Brain microvascular endothelial cell (primary cell): ENCODE data around the gene PTPRD.

ENCODE experiments used
- DNase-seq: peaks from one replicate; pipeline ENCODE4 v3.0.0-alpha.2; 2020
- H3K27ac ChIP-seq: fragments of 250-450 bp; sonication (Bioruptor Pico); 2 replicates; pipeline ENCODE4 v1.5.1; 2020; ENCODE audit warnings: mild to moderate bottlenecking, moderate library complexity
- H3K27me3 ChIP-seq: fragments of 250-450 bp; sonication (Bioruptor Pico); replicated peaks from 2 replicates; pipeline ENCODE4 v1.5.1; 2020; ENCODE audit warnings: mild to moderate bottlenecking
- H3K36me3 ChIP-seq: fragments of 250-450 bp; sonication (Bioruptor Pico); replicated peaks from 2 replicates; pipeline ENCODE4 v1.5.1; 2020; ENCODE audit warnings: mild to moderate bottlenecking
- H3K4me3 ChIP-seq: 2 replicates; pipeline ENCODE4 v1.5.1; 2011; ENCODE audit warnings: low read depth, mild to moderate bottlenecking, control low read depth, low read length, moderate library complexity
- CTCF ChIP-seq: IDR thresholded peaks from 2 replicates; pipeline ENCODE4 v1.5.1; 2011; ENCODE audit warnings: low read depth, mild to moderate bottlenecking, moderate library complexity, low read length, control low read depth, inconsistent platforms; ENCODE audit errors: missing control alignments
- in situ Hi-C: cut with HindIII; loops from 2 replicates; pipeline ENCODE4 v1.10.0; 2017; ENCODE audit warnings: low sequenced_read_pairs, low pct_ligation_motif_present

PTPRD gene

DNA sequence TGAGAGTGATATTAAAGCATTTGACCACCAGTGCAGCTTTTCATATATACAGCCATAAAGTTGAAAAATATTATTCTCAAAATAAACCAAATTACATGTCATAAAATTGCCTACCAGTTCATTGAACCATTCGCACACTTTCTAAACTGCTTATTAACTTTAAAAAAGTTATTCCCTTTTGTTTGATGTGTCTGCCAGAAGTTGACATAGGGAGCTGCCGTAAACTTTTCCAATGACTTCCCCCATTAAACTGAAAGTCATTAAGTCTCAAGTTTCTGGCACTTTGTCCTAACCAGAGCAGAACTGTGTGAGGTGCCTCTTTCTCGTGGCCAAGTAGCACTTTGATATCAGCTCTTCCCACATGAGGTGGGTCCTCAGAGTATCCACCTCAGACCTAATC, 2231.2 kb downstream of the PTPRD start:
- Histone ChIP-seq H3K36me3 (no peaks in the 10 kb centered on the region), H3K4me3 (no peak overlapping the region), H3K27ac (no peak overlapping the region), H3K27me3 (no peaks in the 10 kb centered on the region)
- TF ChIP-seq CTCF: no peak
- in situ Hi-C loops: no loop called here
- DNase-seq: no peak

DNA sequence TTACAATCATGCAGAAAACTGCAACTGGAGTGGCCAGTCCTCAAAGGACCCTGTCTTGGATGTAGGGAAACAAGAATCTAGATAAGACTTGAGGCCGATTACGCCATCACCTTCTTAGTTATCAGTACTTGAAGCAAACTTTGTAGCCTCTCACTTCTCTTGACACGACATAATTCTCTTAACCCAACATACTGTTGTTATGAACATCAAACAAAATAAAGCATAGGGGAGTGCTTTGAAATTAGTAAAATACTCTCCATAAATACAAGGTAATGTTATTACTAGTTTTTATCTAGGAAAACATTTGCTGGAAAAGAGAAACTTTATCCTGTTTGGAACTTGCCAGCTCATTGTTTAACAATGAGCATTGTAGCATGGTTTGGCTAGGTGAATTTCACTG, 2238.3 kb downstream of the PTPRD start:
- no peak for TF ChIP-seq CTCF
- DNase-seq: no peak
- in situ Hi-C loops: no loop called here
- Histone ChIP-seq H3K4me3 (no peak overlapping the region), H3K36me3 (no peaks in the 10 kb centered on the region), H3K27ac (no peak overlapping the region), H3K27me3 (no peaks in the 10 kb centered on the region)

DNA sequence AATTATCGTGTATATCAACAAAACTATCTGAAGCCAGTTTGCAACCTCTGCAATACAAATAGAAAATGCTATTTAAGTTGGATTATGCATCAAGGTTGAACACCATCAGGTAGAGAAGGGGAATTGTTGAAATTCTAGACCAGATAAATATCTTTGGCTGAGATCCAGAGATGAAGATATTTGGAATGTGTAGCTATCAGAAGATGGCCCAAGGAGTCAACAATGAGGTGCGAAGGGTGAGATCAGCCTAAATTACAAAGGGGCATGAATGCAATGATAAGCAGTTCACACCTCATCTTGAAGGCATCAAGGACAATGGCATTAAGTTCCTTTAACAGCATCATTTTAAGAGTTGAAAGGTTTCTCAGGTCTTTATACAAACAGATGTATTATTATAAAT, 2241.1 kb downstream of the PTPRD start:
- Histone ChIP-seq H3K27me3 (no peaks in the 10 kb centered on the region), H3K4me3 (no peak overlapping the region), H3K27ac (no peak overlapping the region), H3K36me3 (no peaks in the 10 kb centered on the region)
- no peak for DNase-seq
- in situ Hi-C loops: no loop called here
- TF ChIP-seq CTCF: no peak

- no peak overlapping the region for H3K4me3 ChIP-seq
- H3K36me3 ChIP-seq: no peaks in the 10 kb centered on the region
- peak overlapping the region; percentile 83 for H3K27ac ChIP-seq
- peak; percentile 68 for DNase-seq
- in situ Hi-C loops: no loop called here
- H3K27me3 ChIP-seq: no peaks in the 10 kb centered on the region
- TF ChIP-seq CTCF: no peak
Measured at GRCh38 chr9:8366161-8366926, 2246.5 kb downstream of the PTPRD start.

- Histone ChIP-seq H3K36me3 (no peaks in the 10 kb centered on the region), H3K27me3 (no peaks in the 10 kb centered on the region), H3K4me3 (no peak overlapping the region), H3K27ac (peak overlapping the region; percentile 83)
- no peak for DNase-seq
- no peak for TF ChIP-seq CTCF
- in situ Hi-C loops: no loop called here
Measured at GRCh38 chr9:8365466-8366160, 2247.2 kb downstream of the PTPRD start.

GRCh38 chr9:8365029-8365428, 2247.8 kb downstream of the PTPRD start:
- H3K36me3 ChIP-seq: no peaks in the 10 kb centered on the region
- no peaks in the 10 kb centered on the region for H3K27me3 ChIP-seq
- in situ Hi-C loops: no loop called here
- H3K4me3 ChIP-seq: no peak overlapping the region
- DNase-seq: peak; percentile 82
- peak overlapping the region; percentile 83 for H3K27ac ChIP-seq
- no peak for TF ChIP-seq CTCF
